A673 (cell line): ENCODE data around the gene YIF1A. TPM values are rescaled to one million over a fixed set of nuclear protein-coding genes. Genes with fewer than 3 reads are reported as not detected.

Experiments
- BruUV-seq: library from RNA; stranded (reverse); fragments of 400-500 nt; replicated peaks from 2 replicates; lab custom pipeline; 2021; lab: Mats Ljungman, UMichigan
- CTCF ChIA-PET: fragments of 300-600 bp; sonication (Branson Sonifier 250); formaldehyde crosslinking; loops from one replicate; lab custom pipeline; 2022; ENCODE audit warnings: antibody characterized with exemption; lab: Charles Lee
- POLR2A ChIA-PET: fragments of 300-600 bp; sonication (Branson Sonifier 250); formaldehyde crosslinking; loops from one replicate; lab custom pipeline; 2022; ENCODE audit warnings: antibody characterized with exemption; ENCODE audit not compliant: low non-redundant PET; lab: Charles Lee
- DNase-seq: peaks from one replicate; pipeline ENCODE4 v3.0.0-alpha.2; 2015; ENCODE audit warnings: low spot score
- H3K27ac ChIP-seq: fragments of 200-600 bp; sonication (generic); 2 replicates; pipeline ENCODE4 v1.5.1; 2016; ENCODE audit warnings: mixed run types, low read depth, mild to moderate bottlenecking, mixed read lengths, antibody characterized with exemption, low read length; ENCODE audit not compliant: poor library complexity, severe bottlenecking
- H3K27me3 ChIP-seq: fragments of 200-600 bp; sonication (generic); replicated peaks from 2 replicates; pipeline ENCODE4 v1.6.1; 2017; ENCODE audit warnings: mixed run types, low read depth, mild to moderate bottlenecking, mixed read lengths, antibody characterized with exemption, low read length; ENCODE audit not compliant: insufficient read depth, poor library complexity
- H3K36me3 ChIP-seq: fragments of 200-600 bp; sonication (generic); 2 replicates; pipeline ENCODE4 v1.6.1; 2016; ENCODE audit warnings: mixed run types, mild to moderate bottlenecking, mixed read lengths, antibody characterized with exemption, low read length; ENCODE audit not compliant: insufficient read depth, poor library complexity, severe bottlenecking
- H3K4me1 ChIP-seq: fragments of 200-600 bp; sonication (generic); 2 replicates; pipeline ENCODE4 v1.6.1; 2017; ENCODE audit warnings: mixed run types, mild to moderate bottlenecking, mixed read lengths, antibody characterized with exemption, low read length; ENCODE audit not compliant: insufficient read depth, poor library complexity, severe bottlenecking
- H3K4me3 ChIP-seq: fragments of 200-600 bp; sonication (generic); 2 replicates; pipeline ENCODE4 v1.5.1; 2016; ENCODE audit warnings: low read depth, mixed run types, mild to moderate bottlenecking, mixed read lengths, low read length; ENCODE audit not compliant: poor library complexity, severe bottlenecking
- H3K9me3 ChIP-seq: fragments of 200-600 bp; sonication (generic); 2 replicates; pipeline ENCODE4 v1.6.1; 2016; ENCODE audit warnings: mixed run types, low read depth, mild to moderate bottlenecking, mixed read lengths, antibody characterized with exemption, low read length; ENCODE audit not compliant: poor library complexity, severe bottlenecking
- CTCF ChIP-seq: fragments of 300-800, 200-600 bp; sonication (generic); conservative IDR thresholded peaks from 2 replicates; pipeline ENCODE4 v1.5.1; 2017; ENCODE audit warnings: low read depth, mild to moderate bottlenecking, antibody characterized with exemption, low read length, moderate library complexity, mixed read lengths
- EZH2 ChIP-seq: fragments of 200-600 bp; sonication (generic); IDR thresholded peaks from 2 replicates; pipeline ENCODE4 v1.6.1; 2017; ENCODE audit warnings: borderline replicate concordance, low read depth, mild to moderate bottlenecking, mixed read lengths, antibody characterized with exemption, low read length; ENCODE audit not compliant: poor library complexity, severe bottlenecking
- intact Hi-C: fragments of 100-400 bp; cut with micrococcal nuclease; formaldehyde crosslinking; loops from one replicate; pipeline ENCODE4 v1.10.0; 2022; ENCODE audit not compliant: unreplicated experiment
- total RNA-seq: library from RNA; stranded (reverse); gene quantifications from 2 replicates; pipeline ENCODE4 v1.2.3, GENCODE V29; 2021

The YIF1A gene
- total RNA-seq, 1 experiment from 2014 or later: 125 TPM

GRCh38 chr11:66263785-66264184 lies 25.2 kb downstream of the YIF1A start:
- POLR2A ChIA-PET: no interaction called here
- intact Hi-C loops: no loop called here
- TF ChIP-seq EZH2: no peak
- peaks cover 8% of the 10 kb centered on the region for H3K4me1 ChIP-seq
- H3K4me3 ChIP-seq: no peak overlapping the region
- no peak for DNase-seq
- H3K27me3 ChIP-seq: no peaks in the 10 kb centered on the region
- H3K9me3 ChIP-seq: no peaks in the 10 kb centered on the region
- no peak overlapping the region for H3K27ac ChIP-seq
- peaks cover 57% of the 10 kb centered on the region for H3K36me3 ChIP-seq
- CTCF ChIA-PET: interaction anchor here (0.6 kb wide), 1 partner anchor 24 kb away, joined by 3 read pairs; no protein-coding TSS in a partner anchor
- BruUV-seq: no TSS peak

- H3K27me3 ChIP-seq: no peaks in the 10 kb centered on the region
- H3K36me3 ChIP-seq: peaks cover 57% of the 10 kb centered on the region
- intact Hi-C loops: no loop called here
- POLR2A ChIA-PET: no interaction called here
- H3K27ac ChIP-seq: no peak overlapping the region
- BruUV-seq: no TSS peak
- H3K4me1 ChIP-seq: peaks cover 12% of the 10 kb centered on the region
- TF ChIP-seq EZH2 (no peak), CTCF (no peak)
- H3K9me3 ChIP-seq: no peaks in the 10 kb centered on the region
- CTCF ChIA-PET: interaction anchor here (0.5 to 0.6 kb wide), 2 partner anchors 24 to 261 kb away, joined by 3 read pairs; partner anchors contain the start of gene EIF1AD
- no peak overlapping the region for H3K4me3 ChIP-seq
- DNase-seq: no peak
These were observed 25.7 kb downstream of the YIF1A start for GRCh38 chr11:66263231-66263630.

GRCh38 chr11:66262696-66263095 lies 26.2 kb downstream of the YIF1A start:
- H3K4me1 ChIP-seq: peaks cover 12% of the 10 kb centered on the region
- H3K36me3 ChIP-seq: peaks cover 57% of the 10 kb centered on the region
- no peaks in the 10 kb centered on the region for H3K9me3 ChIP-seq
- H3K27ac ChIP-seq: no peak overlapping the region
- ChIA-PET CTCF (no interaction called here), POLR2A (no interaction called here)
- H3K4me3 ChIP-seq: no peak overlapping the region
- no peak for DNase-seq
- no peaks in the 10 kb centered on the region for H3K27me3 ChIP-seq
- intact Hi-C loops: no loop called here
- BruUV-seq: no TSS peak
- no peak for TF ChIP-seq EZH2
- TF ChIP-seq CTCF: no peak

GRCh38 chr11:66262191-66262590 lies 26.8 kb downstream of the YIF1A start:
- ChIA-PET CTCF (no interaction called here), POLR2A (no interaction called here)
- H3K27ac ChIP-seq: no peak overlapping the region
- no peaks in the 10 kb centered on the region for H3K27me3 ChIP-seq
- no peak for DNase-seq
- H3K4me1 ChIP-seq: peaks cover 12% of the 10 kb centered on the region
- peaks cover 57% of the 10 kb centered on the region for H3K36me3 ChIP-seq
- H3K9me3 ChIP-seq: no peaks in the 10 kb centered on the region
- no peak overlapping the region for H3K4me3 ChIP-seq
- BruUV-seq: no TSS peak
- intact Hi-C loops: no loop called here
- TF ChIP-seq EZH2: no peak
- no peak for TF ChIP-seq CTCF
